ENCODE measurements around the gene CARD11.

CARD11 gene

DNA sequence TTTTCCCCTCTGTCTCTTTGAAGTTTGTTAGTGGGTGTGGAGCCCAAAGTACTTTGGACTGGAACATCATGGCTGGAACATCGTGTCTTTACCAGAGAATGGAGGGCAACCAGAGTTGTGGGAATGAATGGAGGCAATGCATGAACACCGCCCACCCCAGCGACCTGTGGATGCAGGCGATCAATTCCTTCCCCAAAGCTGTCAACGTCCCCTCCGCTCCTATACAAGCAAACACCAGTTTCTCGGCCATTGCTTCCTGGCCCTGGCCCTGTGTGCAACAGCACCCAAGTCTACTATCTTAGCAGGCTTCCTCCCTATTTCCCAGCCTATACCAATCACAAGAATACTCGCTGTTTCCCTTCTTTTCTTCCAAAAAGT, 62.6 kb downstream of the CARD11 start:
- DNase-seq (ENCODE audit: low read depth): no peak
- H3K4me3 ChIP-seq (ENCODE audit: low read depth, low read length): no peak overlapping the region
- TF ChIP-seq CTCF (IDR thresholded peaks at IDR 0.05; ENCODE audit: low read depth, low read length): no peak
- no peak for TF ChIP-seq MYC (IDR thresholded peaks at IDR 0.05; ENCODE audit: low read depth, low read length)
- no peak for TF ChIP-seq MAX (IDR thresholded peaks at IDR 0.05; ENCODE audit: low read depth, low read length)
- TF ChIP-seq POLR2A (IDR thresholded peaks at IDR 0.05; ENCODE audit: extremely low read depth, insufficient read length): no peak

DNA sequence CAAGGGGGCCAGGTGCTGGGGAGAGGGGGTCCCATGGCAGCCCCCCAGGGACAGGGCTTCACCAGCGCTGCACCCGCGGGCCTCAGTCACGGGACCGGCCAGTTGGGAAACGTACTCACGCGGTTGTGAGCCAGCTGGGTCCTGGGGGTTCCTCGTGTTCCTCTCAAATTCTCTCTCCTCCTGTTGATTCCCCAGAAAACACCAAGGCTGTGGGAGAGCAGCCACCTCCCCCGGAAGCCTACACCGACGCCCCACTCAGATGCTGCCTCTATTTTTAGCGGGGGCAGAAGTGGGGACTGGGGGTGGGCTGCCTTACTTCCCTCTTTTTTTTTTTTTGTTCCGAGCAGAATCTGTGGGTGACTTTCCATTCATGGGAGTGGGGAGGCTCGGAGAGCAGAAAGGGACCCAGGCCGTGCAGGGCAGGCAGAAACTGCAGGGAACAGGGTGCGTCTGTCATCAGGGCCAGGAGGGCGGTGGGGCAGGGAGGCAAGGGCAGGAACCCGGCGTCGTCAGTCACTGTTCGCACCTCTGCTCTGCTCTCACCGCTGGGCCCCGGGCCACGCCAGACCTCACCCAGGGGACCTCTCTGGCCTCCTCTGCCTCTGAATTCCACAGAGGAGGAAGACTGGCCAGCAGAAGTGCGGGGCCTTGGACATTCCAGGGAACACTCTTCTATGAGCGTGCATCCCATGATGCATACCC, 63.1 kb downstream of the CARD11 start:
- no peak for DNase-seq (ENCODE audit: low read depth)
- no peak overlapping the region for H3K4me3 ChIP-seq (ENCODE audit: low read depth, low read length)
- no peak for TF ChIP-seq POLR2A (IDR thresholded peaks at IDR 0.05; ENCODE audit: extremely low read depth, insufficient read length)
- no peak for TF ChIP-seq MYC (IDR thresholded peaks at IDR 0.05; ENCODE audit: low read depth, low read length)
- no peak for TF ChIP-seq CTCF (IDR thresholded peaks at IDR 0.05; ENCODE audit: low read depth, low read length)
- TF ChIP-seq MAX (IDR thresholded peaks at IDR 0.05; ENCODE audit: low read depth, low read length): no peak

DNA sequence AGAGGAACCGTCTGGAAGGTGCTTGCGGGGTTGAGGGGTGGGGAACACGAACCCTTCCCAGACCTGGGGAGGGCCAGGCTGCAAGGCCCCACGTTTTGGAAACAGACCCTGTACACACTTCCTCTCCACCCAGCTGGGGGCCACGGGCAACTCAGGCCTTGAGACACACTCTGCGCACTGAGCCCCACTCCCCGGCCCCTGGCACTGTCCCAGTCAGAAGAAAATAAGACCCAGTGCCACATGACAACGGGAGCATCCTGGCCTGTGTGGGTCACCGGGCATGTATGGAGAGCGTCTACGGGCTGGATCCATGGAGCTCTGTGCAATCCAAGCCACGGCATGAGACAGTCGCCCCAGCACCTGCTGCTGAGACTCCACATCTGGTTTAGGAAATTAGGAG, 63.7 kb downstream of the CARD11 start:
- TF ChIP-seq CTCF (IDR thresholded peaks at IDR 0.05; ENCODE audit: low read depth, low read length): no peak
- no peak for TF ChIP-seq MYC (IDR thresholded peaks at IDR 0.05; ENCODE audit: low read depth, low read length)
- TF ChIP-seq MAX (IDR thresholded peaks at IDR 0.05; ENCODE audit: low read depth, low read length): no peak
- no peak for TF ChIP-seq POLR2A (IDR thresholded peaks at IDR 0.05; ENCODE audit: extremely low read depth, insufficient read length)
- no peak overlapping the region for H3K4me3 ChIP-seq (ENCODE audit: low read depth, low read length)
- DNase-seq (ENCODE audit: low read depth): no peak

DNA sequence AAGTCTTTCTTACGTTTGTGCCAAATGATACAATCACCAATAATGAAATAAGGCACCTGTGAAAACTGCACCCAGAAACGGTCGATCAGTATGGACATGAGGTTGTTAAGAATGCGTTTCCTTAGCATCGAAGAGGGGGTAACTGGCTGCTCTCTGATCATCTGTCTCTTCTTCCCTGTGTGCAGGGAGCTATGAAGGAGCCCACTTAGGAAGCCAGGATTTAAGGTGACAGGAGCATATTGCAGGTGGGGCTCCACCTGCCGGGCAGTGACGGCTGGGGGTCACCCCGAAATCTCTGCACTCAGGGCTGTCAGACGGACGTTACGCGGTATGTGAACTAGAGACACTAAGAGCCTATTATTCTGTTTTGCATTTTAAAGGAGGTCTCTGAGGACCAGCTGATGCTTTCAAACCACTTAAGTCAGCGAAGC, 64.5 kb downstream of the CARD11 start:
- no peak for TF ChIP-seq MYC (IDR thresholded peaks at IDR 0.05; ENCODE audit: low read depth, low read length)
- TF ChIP-seq POLR2A (IDR thresholded peaks at IDR 0.05; ENCODE audit: extremely low read depth, insufficient read length): no peak
- no peak for DNase-seq (ENCODE audit: low read depth)
- H3K4me3 ChIP-seq (ENCODE audit: low read depth, low read length): no peak overlapping the region

- TF ChIP-seq POLR2A (IDR thresholded peaks at IDR 0.05; ENCODE audit: extremely low read depth, insufficient read length) (no peak), CTCF (IDR thresholded peaks at IDR 0.05; ENCODE audit: low read depth, low read length) (no peak), MYC (IDR thresholded peaks at IDR 0.05; ENCODE audit: low read depth, low read length) (no peak), MAX (IDR thresholded peaks at IDR 0.05; ENCODE audit: low read depth, low read length) (no peak)
- H3K4me3 ChIP-seq (ENCODE audit: low read depth, low read length): no peak overlapping the region
- DNase-seq (ENCODE audit: low read depth): peak; percentile 36
Observed at GRCh38 chr7:2978408-2978807, 65.3 kb downstream of the CARD11 start.

- no peak for DNase-seq (ENCODE audit: low read depth)
- no peak overlapping the region for H3K4me3 ChIP-seq (ENCODE audit: low read depth, low read length)
- TF ChIP-seq CTCF (IDR thresholded peaks at IDR 0.05; ENCODE audit: low read depth, low read length): no peak
- no peak for TF ChIP-seq POLR2A (IDR thresholded peaks at IDR 0.05; ENCODE audit: extremely low read depth, insufficient read length)
- TF ChIP-seq MAX (IDR thresholded peaks at IDR 0.05; ENCODE audit: low read depth, low read length): no peak
- no peak for TF ChIP-seq MYC (IDR thresholded peaks at IDR 0.05; ENCODE audit: low read depth, low read length)
Observed at GRCh38 chr7:2975821-2976371, 67.8 kb downstream of the CARD11 start.
